Endothelial cell of umbilical vein (primary cell): ENCODE measurements around the gene HNRNPA2B1. TPM values are rescaled to one million over a fixed set of nuclear protein-coding genes. Genes with fewer than 3 reads are reported as not detected.

Experiments
- BruUV-seq: library from RNA; stranded (reverse); fragments of 400-500 nt; replicated peaks from 2 replicates; lab custom pipeline; 2021; lab: Mats Ljungman, UMichigan
- CTCF ChIA-PET: fragments of 300-600, 350-600 bp; sonication (Branson Sonifier 250); formaldehyde crosslinking; loops from one replicate; lab custom pipeline; 2021; ENCODE audit warnings: antibody characterized with exemption, inconsistent platforms; lab: Charles Lee
- POLR2A ChIA-PET: fragments of 300-600, 350-600 bp; sonication (Branson Sonifier 250); formaldehyde crosslinking; loops from one replicate; lab custom pipeline; 2021; ENCODE audit warnings: antibody characterized with exemption, inconsistent platforms; lab: Charles Lee
- DNase-seq: peaks from one replicate; pipeline ENCODE4 v3.0.0-alpha.2; 2011; ENCODE audit warnings: low read depth, low spot score
- FAIRE-seq: peaks from 2 replicates; lab custom pipeline; 2011; peaks lifted over from hg19 to GRCh38; lab: Jason Lieb, UNC
- H2AFZ ChIP-seq: 2 replicates; pipeline ENCODE4 v1.6.0; 2012; ENCODE audit warnings: low read depth, low read length, control low read depth, inconsistent platforms
- H3K27ac ChIP-seq: 2 replicates; pipeline ENCODE4 v1.5.1; 2011; ENCODE audit warnings: low read depth, mild to moderate bottlenecking, control low read depth, low read length, moderate library complexity; ENCODE audit not compliant: insufficient read depth
- H3K27me3 ChIP-seq, 2 experiments: 2 replicates each; pipeline versions ENCODE4 v1.6.0 to v1.6.1; 2011; ENCODE audit warnings: low read length in 2 of 2, mixed read lengths in 1 of 2; ENCODE audit not compliant: control insufficient read depth in 2 of 2, insufficient read depth in 2 of 2
- H3K36me3 ChIP-seq, 2 experiments: 2 replicates in 1 of 2; 3 replicates in 1 of 2; pipeline ENCODE4 v1.5.1; 2011; ENCODE audit warnings: low read length in 2 of 2, mild to moderate bottlenecking in 1 of 2, moderate library complexity in 1 of 2; ENCODE audit not compliant: control insufficient read depth in 2 of 2, insufficient read depth in 2 of 2; ENCODE audit errors: extremely low read depth in 1 of 2
- H3K4me1 ChIP-seq: 3 replicates; pipeline ENCODE4 v1.5.1; 2011; ENCODE audit warnings: mild to moderate bottlenecking, low read length; ENCODE audit not compliant: control insufficient read depth, insufficient read depth; ENCODE audit errors: extremely low read depth
- H3K4me2 ChIP-seq: 2 replicates; pipeline ENCODE4 v1.6.1; 2011; ENCODE audit warnings: low read length, control low read depth, mixed read lengths; ENCODE audit not compliant: insufficient read depth
- H3K4me3 ChIP-seq, 3 experiments: fragments of 200-600 bp in 1 of 3; sonication (generic), shearing (Covaris generic) in 1 of 3; replicated peaks in 1 of 3; 2 replicates each; pipeline ENCODE4 v1.5.1; 2011 to 2016; ENCODE audit warnings: control low read depth in 3 of 3, low read length in 3 of 3, mild to moderate bottlenecking in 2 of 3, inconsistent platforms in 1 of 3, low read depth in 1 of 3, moderate library complexity in 1 of 3; ENCODE audit not compliant: insufficient read depth in 1 of 3
- H3K79me2 ChIP-seq: 2 replicates; pipeline ENCODE4 v1.6.0; 2012; ENCODE audit warnings: low read length, inconsistent platforms; ENCODE audit not compliant: control insufficient read depth, insufficient read depth
- H3K9ac ChIP-seq: replicated peaks from 2 replicates; pipeline ENCODE3; 2011; ENCODE audit warnings: low read length, control low read depth; ENCODE audit not compliant: insufficient read depth; ENCODE audit errors: extremely low read depth
- H3K9me1 ChIP-seq: replicated peaks from 3 replicates; pipeline ENCODE4 v1.6.0; 2011; ENCODE audit warnings: mild to moderate bottlenecking, low read length; ENCODE audit not compliant: control insufficient read depth, insufficient read depth; ENCODE audit errors: extremely low read depth
- H3K9me3 ChIP-seq: replicated peaks from 2 replicates; pipeline ENCODE4 v1.5.1; 2012; ENCODE audit warnings: low read length, inconsistent platforms; ENCODE audit not compliant: control insufficient read depth, insufficient read depth
- H4K20me1 ChIP-seq: replicated peaks from 2 replicates; pipeline ENCODE3; 2011; ENCODE audit warnings: mild to moderate bottlenecking, low read length; ENCODE audit not compliant: control insufficient read depth, insufficient read depth; ENCODE audit errors: extremely low read depth
- CTCF ChIP-seq, 2 donors: IDR thresholded peaks; 1 replicate in 1 of 2; 2 replicates in 1 of 2; pipeline ENCODE4 v1.5.1; 2011; ENCODE audit warnings: low read length in 2 of 2, mild to moderate bottlenecking in 2 of 2, moderate library complexity in 2 of 2, control low read depth in 1 of 2, inconsistent platforms in 1 of 2, low read depth in 1 of 2; ENCODE audit not compliant: insufficient read depth in 1 of 2; ENCODE audit errors: extremely low read depth in 1 of 2
- EZH2 ChIP-seq: IDR thresholded peaks from 2 replicates; pipeline ENCODE4 v1.6.1; 2012; ENCODE audit warnings: borderline replicate concordance, low read depth, mild to moderate bottlenecking, moderate library complexity, low read length, inconsistent platforms; ENCODE audit not compliant: severe bottlenecking
- FOS ChIP-seq: IDR thresholded peaks from 2 replicates; pipeline ENCODE4 v1.6.1; 2011; ENCODE audit warnings: mild to moderate bottlenecking, low read length, moderate library complexity, borderline replicate concordance; ENCODE audit not compliant: insufficient read depth
- GATA2 ChIP-seq: IDR thresholded peaks from 2 replicates; pipeline ENCODE4 v1.7.0; 2011; ENCODE audit warnings: low read depth, mild to moderate bottlenecking, moderate library complexity, mixed read lengths, low read length; ENCODE audit not compliant: insufficient read length, insufficient read depth
- JUN ChIP-seq: IDR thresholded peaks from 2 replicates; pipeline ENCODE4 v1.6.1; 2011; ENCODE audit warnings: borderline replicate concordance, low read depth; ENCODE audit not compliant: insufficient read length, insufficient read depth
- POLR2A ChIP-seq: IDR thresholded peaks from 2 replicates; pipeline ENCODE4 v1.6.1; 2012; ENCODE audit warnings: low read depth, mild to moderate bottlenecking, control low read depth, low read length
- POLR2AphosphoS5 ChIP-seq: IDR thresholded peaks from 2 replicates; pipeline ENCODE4 v1.6.1; 2012; ENCODE audit warnings: low read depth, mild to moderate bottlenecking, control low read depth, low read length, moderate library complexity; ENCODE audit not compliant: insufficient read depth
- dilution Hi-C: fragments of 300-500 bp; cut with MboI; formaldehyde crosslinking; loops from one replicate; pipeline ENCODE4 v1.15.0; 2019; ENCODE audit warnings: low sequenced_read_pairs; ENCODE audit not compliant: extremely low pct_ligation_motif_present
- intact Hi-C: fragments of 100-400 bp; cut with micrococcal nuclease; formaldehyde crosslinking; loops from one replicate; pipeline ENCODE4 v1.10.0; 2022
- polyA plus RNA-seq, 4 experiments: library from polyadenylated mRNA; depleted of rRNA in 3 of 4; stranded (reverse) in 3 of 4; unstranded in 1 of 4; fragments of >200 nt; gene quantifications; 2 replicates each; pipeline versions ENCODE4 v1.2.1 to v1.2.3, GENCODE V29; 2011 to 2012; ENCODE audit warnings: missing spikeins in 1 of 4
- total RNA-seq: library from RNA; stranded (reverse); gene quantifications from 2 replicates; pipeline ENCODE4 v1.2.3, GENCODE V29; 2021

HNRNPA2B1 gene
- total and polyA plus RNA-seq, 2 donors (not counting 3 experiments of a cell fraction or from before 2014, with no cell fraction given), result 198 to 703 TPM

- Histone ChIP-seq H3K27me3 (no peaks in the 10 kb centered on the region), H3K9me3 (no peaks in the 10 kb centered on the region), H3K9ac (no peak overlapping the region), H3K4me3 (no peak overlapping the region), H3K4me2 (no peak overlapping the region), H3K36me3 (peaks cover 3 to 7% of the 10 kb centered on the region in 2 experiments), H4K20me1 (peaks cover 3% of the 10 kb centered on the region), H2AFZ (no peak overlapping the region), H3K9me1 (peaks cover 2% of the 10 kb centered on the region), H3K27ac (no peak overlapping the region), H3K4me1 (no peaks in the 10 kb centered on the region), H3K79me2 (no peaks in the 10 kb centered on the region)
- CTCF ChIA-PET, result interaction anchor here (2.1 kb wide), 1 partner anchor 126 kb away, joined by 7 read pairs; no protein-coding TSS in a partner anchor
- no peak for TF ChIP-seq POLR2AphosphoS5
- TF ChIP-seq JUN, result no peak
- no peak for TF ChIP-seq POLR2A
- TF ChIP-seq FOS, result no peak
- TF ChIP-seq GATA2, result no peak
- dilution Hi-C loops (no loop called here), intact Hi-C loops (no loop called here)
- no peak for FAIRE-seq
- POLR2A ChIA-PET, result no interaction called here
- no TSS peak for BruUV-seq
- DNase-seq, result no peak
Measured at GRCh38 chr7:26216049-26216448, 15.5 kb upstream of the HNRNPA2B1 start.

- Histone ChIP-seq H3K9me1 (peaks cover 4% of the 10 kb centered on the region), H3K9ac (no peak overlapping the region), H3K79me2 (peaks cover 13% of the 10 kb centered on the region), H3K36me3 (peaks cover 17 to 24% of the 10 kb centered on the region in 2 experiments), H3K9me3 (no peaks in the 10 kb centered on the region), H3K4me2 (no peak overlapping the region), H2AFZ (no peak overlapping the region), H3K27ac (no peak overlapping the region), H3K27me3 (no peaks in the 10 kb centered on the region), H3K4me3 (no peak overlapping the region), H3K4me1 (no peaks in the 10 kb centered on the region), H4K20me1 (peaks cover 3% of the 10 kb centered on the region)
- ChIA-PET CTCF (interaction anchor here (1.1 to 2.0 kb wide), 2 partner anchors 9 to 123 kb away, joined by 3 to 5 read pairs; no protein-coding TSS in a partner anchor), POLR2A (interaction anchor here (1.4 kb wide), 1 partner anchor 14 kb away, joined by 3 read pairs; no protein-coding TSS in a partner anchor)
- intact Hi-C loops, result no loop called here
- no peak for DNase-seq
- BruUV-seq, result no TSS peak
- dilution Hi-C loops, result no loop called here
- FAIRE-seq, result no peak
- TF ChIP-seq EZH2 (no peak), POLR2AphosphoS5 (peak; percentile 44), CTCF (IDR thresholded peaks at IDR 0.05; ENCODE audit: extremely low read depth in 1 of 2, insufficient read depth in 1 of 2, low read depth in 1 of 2, low read length in 2 of 2) (no peak)
Measured at GRCh38 chr7:26213807-26214515, 13.4 kb upstream of the HNRNPA2B1 start.
